Activated T-helper 17 cell treated with anti-CD3 and anti-CD28 coated beads, Interleukin-2, amount 50 U/mL, for 72 hours (primary cell): ENCODE data around the gene SLC10A3. TPM values are rescaled to one million over a fixed set of nuclear protein-coding genes. Genes with fewer than 3 reads are reported as not detected.

Experiments
- ATAC-seq: fragments of 150-1000 bp; cut with Tn5 transposase; replicated peaks from 2 replicates; pipeline ENCODE4 v1.10.0; 2021; ENCODE audit warnings: mild to moderate bottlenecking, moderate library complexity
- H3K27ac Mint-ChIP-seq: one replicate; pipeline ENCODE4 v1.8.0; 2022; ENCODE audit warnings: mixed read lengths
- H3K27me3 Mint-ChIP-seq: one replicate; pipeline ENCODE4 v1.8.0; 2022; ENCODE audit warnings: mixed read lengths
- H3K36me3 Mint-ChIP-seq: one replicate; pipeline ENCODE4 v1.8.0; 2022; ENCODE audit warnings: low read depth, mild to moderate bottlenecking, mixed read lengths
- H3K4me1 Mint-ChIP-seq: one replicate; pipeline ENCODE4 v1.8.0; 2022; ENCODE audit warnings: mixed read lengths
- H3K4me3 Mint-ChIP-seq: one replicate; pipeline ENCODE4 v1.8.0; 2022; ENCODE audit warnings: mild to moderate bottlenecking, mixed read lengths
- H3K9me3 Mint-ChIP-seq: one replicate; pipeline ENCODE4 v1.8.0; 2022; ENCODE audit warnings: mixed read lengths
- total RNA-seq, 2 donors: library from RNA; stranded (reverse); gene quantifications; one replicate each; pipeline ENCODE4 v1.2.3, GENCODE V29; 2022

Gene SLC10A3
- total RNA-seq, 2 donors from 2014 or later, result 17.3 to 24.8 TPM

DNA sequence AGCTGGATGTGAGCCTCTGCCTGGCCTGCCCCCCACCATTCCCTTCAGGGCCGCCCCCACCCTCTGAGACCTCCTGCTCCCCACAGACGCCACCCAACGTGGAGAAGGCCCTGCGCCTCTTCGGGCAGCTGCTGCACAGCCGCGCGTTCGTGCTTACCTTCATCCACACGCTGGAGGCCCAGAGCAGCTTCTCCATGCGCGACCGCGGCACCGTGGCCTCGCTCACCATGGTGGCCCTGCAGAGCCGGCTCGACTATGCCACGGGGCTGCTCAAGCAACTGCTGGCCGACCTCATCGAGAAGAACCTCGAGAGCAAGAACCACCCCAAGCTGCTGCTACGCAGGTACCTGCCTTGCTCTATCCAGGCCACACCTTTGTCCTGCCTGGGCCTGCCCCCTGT, 22.2 kb downstream of the SLC10A3 start:
- Mint-ChIP-seq H3K4me3 (no peak overlapping the region), H3K27me3 (no peaks in the 10 kb centered on the region), H3K9me3 (no peaks in the 10 kb centered on the region), H3K27ac (no peak overlapping the region), H3K4me1 (no peaks in the 10 kb centered on the region), H3K36me3 (peaks cover 31% of the 10 kb centered on the region)
- no peak for ATAC-seq

GRCh38 chrX:154467556-154467955, 22.9 kb downstream of the SLC10A3 start:
- Mint-ChIP-seq H3K27me3 (no peaks in the 10 kb centered on the region), H3K4me3 (no peak overlapping the region)

GRCh38 chrX:154466907-154467306, 23.5 kb downstream of the SLC10A3 start:
- no peak overlapping the region for H3K27ac Mint-ChIP-seq
- peaks cover 29% of the 10 kb centered on the region for H3K36me3 Mint-ChIP-seq

More at GRCh38 chrX:154467556-154467955, 22.9 kb downstream of the SLC10A3 start:
- no peaks in the 10 kb centered on the region for H3K4me1 Mint-ChIP-seq
- no peak for ATAC-seq
- no peak overlapping the region for H3K27ac Mint-ChIP-seq
- no peaks in the 10 kb centered on the region for H3K9me3 Mint-ChIP-seq
- peaks cover 26% of the 10 kb centered on the region for H3K36me3 Mint-ChIP-seq

DNA sequence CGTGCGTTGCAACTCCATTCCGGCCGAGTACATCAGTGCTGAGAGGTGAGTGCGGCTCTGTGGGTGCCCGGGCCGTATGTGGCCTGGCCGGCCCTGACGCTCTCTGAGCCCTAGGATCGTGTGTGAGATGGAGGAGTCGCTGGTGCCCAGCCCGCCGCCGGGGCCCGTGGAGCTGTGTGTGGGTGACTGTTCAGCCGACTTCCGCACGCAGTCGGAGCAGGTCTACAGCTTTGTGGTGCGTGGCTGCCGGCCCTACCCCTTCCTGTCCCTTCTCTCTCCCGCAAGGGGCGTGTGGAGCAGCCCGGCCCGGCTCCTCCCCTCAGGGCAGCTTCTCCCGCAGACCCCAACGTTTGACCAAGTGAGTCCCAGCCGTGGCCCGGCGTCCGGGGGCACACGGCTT, 24.4 kb downstream of the SLC10A3 start:
- no peaks in the 10 kb centered on the region for H3K27me3 Mint-ChIP-seq
- H3K4me3 Mint-ChIP-seq, result no peak overlapping the region
- no peaks in the 10 kb centered on the region for H3K9me3 Mint-ChIP-seq
- H3K4me1 Mint-ChIP-seq, result no peaks in the 10 kb centered on the region
- no peak for ATAC-seq
- H3K27ac Mint-ChIP-seq, result no peak overlapping the region
- H3K36me3 Mint-ChIP-seq, result peaks cover 37% of the 10 kb centered on the region

More at GRCh38 chrX:154466907-154467306, 23.5 kb downstream of the SLC10A3 start:
- H3K27me3 Mint-ChIP-seq, result no peaks in the 10 kb centered on the region
- ATAC-seq, result no peak
- H3K9me3 Mint-ChIP-seq, result no peaks in the 10 kb centered on the region
- H3K4me1 Mint-ChIP-seq, result no peaks in the 10 kb centered on the region
- H3K4me3 Mint-ChIP-seq, result no peak overlapping the region

DNA sequence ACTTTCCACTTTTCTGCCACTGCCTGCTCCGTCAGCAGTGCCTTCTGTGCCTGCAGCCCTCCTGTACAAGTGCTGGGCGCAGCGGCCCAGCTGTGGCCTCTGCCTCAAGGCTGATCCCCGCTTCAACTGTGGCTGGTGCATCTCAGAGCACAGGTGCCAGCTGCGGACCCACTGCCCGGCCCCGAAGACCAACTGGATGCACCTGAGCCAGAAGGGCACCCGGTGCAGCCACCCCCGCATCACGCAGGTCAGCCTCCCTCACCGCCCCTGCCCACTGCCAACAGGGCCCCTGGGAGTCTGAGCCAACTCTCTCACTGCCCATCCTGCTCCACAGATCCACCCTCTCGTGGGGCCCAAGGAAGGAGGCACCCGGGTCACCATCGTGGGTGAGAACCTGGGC, 24.8 kb downstream of the SLC10A3 start:
- ATAC-seq, result no peak
- no peak overlapping the region for H3K4me3 Mint-ChIP-seq
- no peaks in the 10 kb centered on the region for H3K4me1 Mint-ChIP-seq
- H3K36me3 Mint-ChIP-seq, result peaks cover 38% of the 10 kb centered on the region
- H3K27me3 Mint-ChIP-seq, result no peaks in the 10 kb centered on the region
- no peaks in the 10 kb centered on the region for H3K9me3 Mint-ChIP-seq
- no peak overlapping the region for H3K27ac Mint-ChIP-seq

GRCh38 chrX:154464806-154465365, 25.5 kb downstream of the SLC10A3 start:
- Mint-ChIP-seq H3K4me3 (no peak overlapping the region), H3K4me1 (no peaks in the 10 kb centered on the region), H3K36me3 (peaks cover 30% of the 10 kb centered on the region), H3K27me3 (no peaks in the 10 kb centered on the region), H3K27ac (no peak overlapping the region), H3K9me3 (no peaks in the 10 kb centered on the region)
- no peak for ATAC-seq

GRCh38 chrX:154463611-154464220, 26.7 kb downstream of the SLC10A3 start:
- no peak overlapping the region for H3K27ac Mint-ChIP-seq
- H3K27me3 Mint-ChIP-seq, result no peaks in the 10 kb centered on the region
- no peak overlapping the region for H3K4me3 Mint-ChIP-seq
- H3K9me3 Mint-ChIP-seq, result no peaks in the 10 kb centered on the region
- H3K36me3 Mint-ChIP-seq, result peaks cover 28% of the 10 kb centered on the region
- no peak for ATAC-seq
- no peaks in the 10 kb centered on the region for H3K4me1 Mint-ChIP-seq

DNA sequence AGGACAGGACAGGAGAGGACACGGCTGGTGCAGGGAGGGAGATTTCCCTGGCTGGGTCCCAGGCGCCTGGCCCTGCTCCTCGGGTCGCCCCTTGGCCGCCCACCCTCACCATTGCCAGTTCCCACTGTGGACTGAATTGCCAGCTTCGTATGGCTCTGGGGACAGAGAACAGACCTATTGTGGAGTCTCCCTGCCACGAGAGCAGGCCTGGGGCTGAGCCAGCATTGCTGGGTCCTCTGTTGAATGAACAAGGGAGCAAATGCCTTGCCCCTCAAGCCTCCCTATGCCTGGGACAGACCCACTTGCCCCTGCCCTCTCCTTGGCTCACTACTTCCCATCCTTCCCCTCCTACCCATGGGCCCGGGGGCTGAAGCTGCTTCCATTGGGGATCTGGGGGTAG, 28.0 kb downstream of the SLC10A3 start:
- Mint-ChIP-seq H3K27me3 (no peaks in the 10 kb centered on the region), H3K4me3 (no peak overlapping the region), H3K9me3 (no peaks in the 10 kb centered on the region), H3K4me1 (no peaks in the 10 kb centered on the region), H3K27ac (no peak overlapping the region), H3K36me3 (peaks cover 32% of the 10 kb centered on the region)
- no peak for ATAC-seq

- H3K27me3 Mint-ChIP-seq, result no peaks in the 10 kb centered on the region
- H3K4me1 Mint-ChIP-seq, result no peaks in the 10 kb centered on the region
- no peak for ATAC-seq
- peak overlapping the region; percentile 74 for H3K4me3 Mint-ChIP-seq
- H3K27ac Mint-ChIP-seq, result no peak overlapping the region
- peaks cover 28% of the 10 kb centered on the region for H3K36me3 Mint-ChIP-seq
- no peaks in the 10 kb centered on the region for H3K9me3 Mint-ChIP-seq
These were observed 30.1 kb downstream of the SLC10A3 start for GRCh38 chrX:154460326-154460725.

GRCh38 chrX:154459832-154460231, 30.6 kb downstream of the SLC10A3 start:
- Mint-ChIP-seq H3K4me3 (peak overlapping the region; percentile 74), H3K9me3 (no peaks in the 10 kb centered on the region), H3K27ac (no peak overlapping the region), H3K36me3 (peaks cover 28% of the 10 kb centered on the region), H3K4me1 (no peaks in the 10 kb centered on the region), H3K27me3 (no peaks in the 10 kb centered on the region)
- no peak for ATAC-seq

DNA sequence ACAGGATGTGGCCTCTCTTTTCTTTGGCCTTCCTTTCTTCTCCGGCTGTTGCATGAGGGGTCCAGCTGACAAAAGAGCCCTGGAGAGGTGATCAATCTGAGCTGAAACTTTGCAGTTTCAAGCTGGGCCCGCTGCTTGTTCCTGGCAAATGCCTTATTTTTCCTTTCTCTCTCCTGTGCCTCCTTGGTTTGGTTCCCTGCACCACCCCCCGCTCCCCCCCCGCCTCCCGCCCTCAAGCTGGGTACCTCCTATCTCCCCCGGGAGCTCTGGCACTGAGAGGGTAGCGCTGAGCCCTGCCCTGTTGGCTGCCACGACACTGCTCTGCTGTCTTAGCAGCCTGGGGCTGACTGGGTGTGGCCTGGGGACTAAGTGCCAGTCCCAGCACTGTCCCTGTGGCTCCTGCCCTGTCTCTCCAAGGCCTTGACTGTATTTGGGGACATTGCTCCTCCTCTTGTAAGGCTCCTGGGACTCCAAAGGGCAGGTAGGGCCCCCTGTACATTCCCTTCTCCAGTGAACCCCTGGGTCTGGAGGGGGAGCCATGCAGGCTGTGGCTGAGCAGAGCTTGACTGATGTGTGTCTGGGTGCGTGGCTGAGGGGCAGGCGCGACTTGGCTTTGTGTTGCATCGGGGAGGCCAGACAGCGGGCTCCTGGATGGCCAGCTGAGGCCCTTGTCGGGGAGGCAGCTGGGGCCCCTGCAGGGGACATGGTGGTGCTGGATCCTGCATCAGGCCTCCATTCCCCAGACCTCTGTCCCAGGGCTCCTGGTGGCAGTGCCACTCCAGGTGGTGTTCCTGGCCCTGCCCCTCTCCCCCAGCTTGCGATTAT, 31.3 kb downstream of the SLC10A3 start:
- Mint-ChIP-seq H3K27ac (peak overlapping the region; percentile 33), H3K27me3 (no peaks in the 10 kb centered on the region), H3K36me3 (peaks cover 23% of the 10 kb centered on the region), H3K4me1 (no peaks in the 10 kb centered on the region), H3K9me3 (no peaks in the 10 kb centered on the region), H3K4me3 (peak overlapping the region; percentile 74)
- peak; percentile 53 for ATAC-seq

GRCh38 chrX:154458116-154458953, 32.1 kb downstream of the SLC10A3 start, which contains the start of gene PLXNA3:
Gene PLXNA3 (plus strand): TSS chrX:154458281. CDS start chrX:154460184, 1,903 bp downstream.
- peak within 1 kb of the TSS; percentile 94 for H3K4me3 Mint-ChIP-seq
- H3K9me3 Mint-ChIP-seq, result no peaks in the 10 kb centered on the region
- peak; percentile 73 for ATAC-seq
- H3K36me3 Mint-ChIP-seq, result peaks cover 21% of the 10 kb centered on the region
- no peaks in the 10 kb centered on the region for H3K27me3 Mint-ChIP-seq
- no peaks in the 10 kb centered on the region for H3K4me1 Mint-ChIP-seq
- peak within 1 kb of the TSS; percentile 92 for H3K27ac Mint-ChIP-seq

DNA sequence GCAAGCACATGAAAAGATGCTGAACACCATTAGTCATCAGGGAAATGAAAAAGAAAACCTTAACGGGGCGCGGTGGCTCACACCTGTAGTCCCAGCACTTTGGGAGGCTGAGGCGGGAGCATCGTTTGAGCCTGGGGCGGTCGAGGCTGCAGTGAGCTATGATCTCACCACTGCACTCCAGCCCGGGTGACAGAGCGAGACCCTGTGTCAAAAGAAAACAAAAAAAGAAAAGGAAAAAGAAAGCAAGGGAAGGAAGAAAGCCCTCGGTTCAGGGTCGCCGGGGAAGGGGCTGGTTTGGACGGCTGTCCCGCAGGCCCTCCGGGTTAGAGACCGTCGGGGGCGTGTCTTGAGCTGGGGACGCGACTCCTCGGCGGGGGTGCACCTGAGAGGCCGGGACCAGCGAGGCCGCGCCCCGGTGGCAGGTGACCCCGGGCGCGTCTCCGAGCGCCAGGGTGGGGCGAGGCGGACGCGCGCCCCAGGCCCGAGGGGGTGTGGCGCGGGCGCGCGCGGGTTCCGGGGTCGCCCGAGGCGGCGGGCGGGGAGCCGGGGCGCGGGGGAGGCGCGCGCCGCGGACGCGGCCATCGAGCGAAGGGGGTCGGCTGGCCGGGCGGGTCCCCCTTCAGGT, 32.8 kb downstream of the SLC10A3 start:
- Mint-ChIP-seq H3K27ac (peak overlapping the region; percentile 92), H3K36me3 (peaks cover 21% of the 10 kb centered on the region), H3K27me3 (no peaks in the 10 kb centered on the region), H3K4me1 (no peaks in the 10 kb centered on the region), H3K4me3 (peak overlapping the region; percentile 94), H3K9me3 (no peaks in the 10 kb centered on the region)
- ATAC-seq, result peak; percentile 74

DNA sequence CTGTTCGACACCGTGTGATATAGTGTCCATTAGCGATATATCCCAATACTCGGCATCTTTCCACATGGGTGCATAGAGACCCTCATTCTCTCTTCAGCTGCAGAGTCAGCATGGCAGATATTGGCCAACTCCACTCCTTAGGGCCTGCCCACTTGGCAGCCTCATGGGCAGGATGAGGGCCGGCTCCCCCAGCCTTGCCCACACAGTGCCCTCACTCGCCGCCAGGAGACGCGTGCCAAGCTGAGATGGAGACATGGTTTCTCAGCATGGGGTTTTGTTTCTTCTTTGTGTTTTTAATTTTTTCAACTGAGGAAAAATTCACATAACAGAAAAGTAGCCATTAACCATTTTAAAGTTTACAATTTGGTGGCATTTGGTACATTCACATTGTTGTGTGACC, 37.6 kb downstream of the SLC10A3 start:
- Mint-ChIP-seq H3K4me1 (no peaks in the 10 kb centered on the region), H3K27me3 (no peaks in the 10 kb centered on the region), H3K9me3 (no peaks in the 10 kb centered on the region), H3K36me3 (peaks cover 29% of the 10 kb centered on the region), H3K27ac (no peak overlapping the region), H3K4me3 (no peak overlapping the region)
- ATAC-seq, result no peak
